HCT116 (cell line): ENCODE results near the gene KLHL3. TPM values are rescaled to one million over a fixed set of nuclear protein-coding genes. Genes with fewer than 3 reads are reported as not detected.

Experiments used
- ATAC-seq: fragments of 200-7000 bp; cut with Tn5 transposase; 2 replicates; pipeline ENCODE4 v1.9.1; 2020; ENCODE audit warnings: mild to moderate bottlenecking, moderate library complexity
- BruUV-seq: library from RNA; stranded (reverse); fragments of 400-500 nt; replicated peaks from 2 replicates; lab custom pipeline; 2021; lab: Mats Ljungman, UMichigan
- CTCF ChIA-PET: fragments of 300-600 bp; sonication (Branson Sonifier 250); formaldehyde crosslinking; loops from one replicate; lab custom pipeline; 2021; ENCODE audit warnings: antibody characterized with exemption; lab: Charles Lee
- POLR2A ChIA-PET: fragments of 300-600, 350-600 bp; sonication (Branson Sonifier 250); formaldehyde crosslinking; loops from one replicate; lab custom pipeline; 2021; ENCODE audit warnings: antibody characterized with exemption; lab: Charles Lee
- RAD21 ChIA-PET, 2 experiments: fragments of 300-600 bp; sonication (Branson Sonifier 250); formaldehyde crosslinking; loops; one replicate each; lab custom pipeline; 2023; ENCODE audit warnings: low total read pairs in 2 of 2; ENCODE audit not compliant: uncharacterized antibody in 2 of 2, unreplicated experiment in 2 of 2, low non-redundant PET in 1 of 2; lab: Charles Lee
- DNase-seq: peaks from one replicate; pipeline ENCODE4 v3.0.0-alpha.2; 2010; ENCODE audit warnings: low read depth, low spot score
- H2AFZ ChIP-seq: fragments of 200-600 bp; shearing (Covaris generic), sonication (generic); 2 replicates; pipeline ENCODE4 v1.6.1; 2017; ENCODE audit warnings: low read depth, mixed run types, mixed read lengths, antibody characterized with exemption, low read length; ENCODE audit not compliant: poor library complexity, severe bottlenecking
- H3K27ac ChIP-seq: 2 replicates; pipeline ENCODE4 v1.5.1; 2012; ENCODE audit warnings: low read depth, low read length
- H3K27me3 ChIP-seq: fragments of 200-600 bp; sonication (generic); 2 replicates; pipeline ENCODE4 v1.6.1; 2016; ENCODE audit warnings: mixed run types, low read length, mixed read lengths; ENCODE audit not compliant: insufficient read depth
- H3K36me3 ChIP-seq, 2 experiments: fragments of 200-500 bp in 1 of 2; fragments of 200-600 bp in 1 of 2; sonication (Bioruptor generic) in 1 of 2; sonication (generic) in 1 of 2; 2 replicates each; pipeline versions ENCODE4 v1.5.1 to v1.6.1; 2014 to 2016; ENCODE audit warnings: low read length in 2 of 2, inconsistent platforms in 1 of 2, mixed read lengths in 1 of 2, mixed run types in 1 of 2; ENCODE audit not compliant: insufficient read depth in 2 of 2, control insufficient read depth in 1 of 2
- H3K4me1 ChIP-seq, 2 experiments: fragments of 200-600 bp in 1 of 2; sonication (generic) in 1 of 2; 2 replicates each; pipeline versions ENCODE4 v1.5.1 to v1.6.1; 2012 to 2017; ENCODE audit warnings: low read length in 2 of 2, inconsistent platforms in 1 of 2, mild to moderate bottlenecking in 1 of 2, mixed read lengths in 1 of 2, mixed run types in 1 of 2, moderate library complexity in 1 of 2; ENCODE audit not compliant: insufficient read depth in 2 of 2, control insufficient read depth in 1 of 2
- H3K4me2 ChIP-seq: fragments of 200-600 bp; sonication (generic); 2 replicates; pipeline ENCODE4 v1.6.1; 2017; ENCODE audit warnings: mixed run types, low read length, mixed read lengths
- H3K4me3 ChIP-seq, 2 experiments: fragments of 200-600 bp in 1 of 2; sonication (generic) in 1 of 2; replicated peaks in 1 of 2; 2 replicates each; pipeline ENCODE4 v1.5.1; 2011 to 2016; ENCODE audit warnings: low read length in 2 of 2, control low read depth in 1 of 2, low read depth in 1 of 2, mild to moderate bottlenecking in 1 of 2, mixed read lengths in 1 of 2, mixed run types in 1 of 2
- H3K79me2 ChIP-seq: fragments of 200-600 bp; sonication (generic); 2 replicates; pipeline ENCODE4 v1.6.1; 2017; ENCODE audit warnings: mild to moderate bottlenecking, mixed run types, low read length, moderate library complexity, mixed read lengths; ENCODE audit not compliant: insufficient read depth
- H3K9ac ChIP-seq: fragments of 200-600 bp; sonication (generic); 2 replicates; pipeline ENCODE4 v1.6.1; 2016; ENCODE audit warnings: low read length, mixed read lengths
- H3K9me2 ChIP-seq: fragments of 200-600 bp; sonication (generic), shearing (Covaris generic); 2 replicates; pipeline ENCODE4 v1.6.1; 2017; ENCODE audit warnings: mixed run types, mild to moderate bottlenecking, moderate library complexity; ENCODE audit not compliant: insufficient read depth
- H3K9me3 ChIP-seq, 2 experiments: fragments of 200-500 bp in 1 of 2; fragments of 200-600 bp in 1 of 2; sonication (Bioruptor generic) in 1 of 2; sonication (generic) in 1 of 2; 2 replicates each; pipeline ENCODE4 v1.6.1; 2014 to 2017; ENCODE audit warnings: low read length in 2 of 2, mixed read lengths in 2 of 2, inconsistent platforms in 1 of 2, low read depth in 1 of 2, mild to moderate bottlenecking in 1 of 2, mixed run types in 1 of 2, moderate library complexity in 1 of 2; ENCODE audit not compliant: control insufficient read depth in 1 of 2, insufficient read depth in 1 of 2
- H4K20me1 ChIP-seq: fragments of 200-600 bp; sonication (generic), shearing (Covaris generic); 2 replicates; pipeline ENCODE4 v1.6.1; 2017; ENCODE audit warnings: mixed run types, mild to moderate bottlenecking, moderate library complexity; ENCODE audit not compliant: insufficient read depth
- CEBPB ChIP-seq: IDR thresholded peaks from 2 replicates; pipeline ENCODE4 v1.6.1; 2012; ENCODE audit warnings: low read depth
- EGR1 ChIP-seq: IDR thresholded peaks from 2 replicates; pipeline ENCODE4 v1.6.1; 2012; ENCODE audit warnings: low read depth
- ELF1 ChIP-seq: IDR thresholded peaks from 2 replicates; pipeline ENCODE4 v1.6.1; 2012; ENCODE audit warnings: low read depth, borderline replicate concordance
- EZH2phosphoT487 ChIP-seq: fragments of 200-600 bp; IDR thresholded peaks from 2 replicates; pipeline ENCODE4 v1.6.1; 2018; ENCODE audit warnings: antibody characterized with exemption, borderline replicate concordance
- FOSL1 ChIP-seq: IDR thresholded peaks from 2 replicates; pipeline ENCODE4 v1.6.1; 2012; ENCODE audit warnings: low read depth
- POLR2AphosphoS5 ChIP-seq: IDR thresholded peaks from 2 replicates; pipeline ENCODE4 v1.6.1; 2011; ENCODE audit warnings: mild to moderate bottlenecking, low read depth, low read length, moderate library complexity
- RAD21 ChIP-seq: IDR thresholded peaks from 2 replicates; pipeline ENCODE4 v1.6.1; 2012; ENCODE audit warnings: low read depth, mild to moderate bottlenecking
- SIN3A ChIP-seq: IDR thresholded peaks from 2 replicates; pipeline ENCODE4 v1.6.1; 2012; ENCODE audit warnings: low read depth
- SRF ChIP-seq: IDR thresholded peaks from 2 replicates; pipeline ENCODE4 v1.6.1; 2012; ENCODE audit warnings: low read depth
- TCF7L2 ChIP-seq: IDR thresholded peaks from 2 replicates; pipeline ENCODE4 v1.7.0; 2011; ENCODE audit warnings: borderline replicate concordance, inconsistent platforms; ENCODE audit not compliant: insufficient read depth, insufficient read length; ENCODE audit errors: extremely low read depth
- ZFX ChIP-seq: fragments of 450-650 bp; IDR thresholded peaks from 2 replicates; pipeline ENCODE4 v1.6.1; 2017
- intact Hi-C: fragments of 100-400 bp; cut with micrococcal nuclease; formaldehyde crosslinking; loops from 2 replicates; pipeline ENCODE4 v1.10.0; 2022
- total RNA-seq: library from RNA; stranded (reverse); gene quantifications from one replicate; pipeline ENCODE4 v1.2.1, GENCODE V29; 2021; ENCODE audit not compliant: unreplicated experiment
- TF ChIP-seq, protein P1 (sequence below): IDR thresholded peaks from 2 replicates; pipeline ENCODE4 v1.6.1; 2011; ENCODE audit warnings: mild to moderate bottlenecking, low read length, moderate library complexity; ENCODE audit not compliant: insufficient replicate concordance; ENCODE audit errors: extremely low read depth
- TF ChIP-seq, protein P2 (sequence below), 3 experiments: fragments of 200-600 bp in 1 of 3; sonication (generic) in 1 of 3; IDR thresholded peaks in 2 of 3; conservative IDR thresholded peaks in 1 of 3; 2 replicates each; pipeline ENCODE4 v1.5.1; 2012 to 2017; ENCODE audit warnings: low read depth in 2 of 3, low read length in 2 of 3, antibody characterized with exemption in 1 of 3, borderline replicate concordance in 1 of 3, control low read depth in 1 of 3, mild to moderate bottlenecking in 1 of 3, mixed read lengths in 1 of 3, mixed run types in 1 of 3, moderate library complexity in 1 of 3; ENCODE audit not compliant: insufficient read depth in 1 of 3
- TF ChIP-seq, protein P3 (sequence below): IDR thresholded peaks from 2 replicates; pipeline ENCODE4 v1.6.1; 2012
- TF ChIP-seq, protein P4 (sequence below): IDR thresholded peaks from 2 replicates; pipeline ENCODE4 v1.6.1; 2012

The KLHL3 gene
- total RNA-seq, 1 experiment from 2014 or later, result not detected

DNA sequence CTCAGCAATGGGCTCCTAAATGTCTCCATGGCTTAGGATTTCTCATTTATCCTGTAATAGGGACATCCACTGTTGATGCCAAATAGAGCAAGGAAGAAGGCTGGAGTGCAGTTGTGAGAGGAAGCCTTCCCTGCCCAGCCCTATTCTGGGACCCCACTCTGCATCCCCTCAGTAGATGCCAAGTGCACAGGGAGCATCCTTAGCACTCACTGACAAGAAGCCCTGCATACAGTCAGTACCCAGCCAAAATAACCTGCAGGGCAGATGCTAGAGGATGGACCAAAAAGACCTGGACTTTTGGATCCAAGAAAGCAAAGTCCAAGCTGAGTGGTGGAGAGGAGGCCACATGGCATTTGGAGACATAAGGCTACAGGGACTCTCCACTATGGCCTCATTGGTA lies 123.3 kb downstream of the KLHL3 start:
- Histone ChIP-seq H3K79me2 (no peaks in the 10 kb centered on the region), H2AFZ (no peak overlapping the region), H3K4me2 (no peak overlapping the region), H3K4me1 (no peaks in the 10 kb centered on the region), H3K9me3 (no peaks in the 10 kb centered on the region), H3K36me3 (no peaks in the 10 kb centered on the region), H3K9ac (no peak overlapping the region), H3K27me3 (peaks cover 23% of the 10 kb centered on the region; the same call in 1 of the 2 replicates), H3K4me3 (no peak overlapping the region), H4K20me1 (no peaks in the 10 kb centered on the region), H3K27ac (no peak overlapping the region), H3K9me2 (no peaks in the 10 kb centered on the region)
- intact Hi-C loops, result no loop called here
- ChIA-PET CTCF (no interaction called here), POLR2A (no interaction called here), RAD21 (no interaction called here)
- no TSS peak for BruUV-seq
- ATAC-seq (no peak), DNase-seq (no peak)
- TF ChIP-seq ELF1, result no peak

DNA sequence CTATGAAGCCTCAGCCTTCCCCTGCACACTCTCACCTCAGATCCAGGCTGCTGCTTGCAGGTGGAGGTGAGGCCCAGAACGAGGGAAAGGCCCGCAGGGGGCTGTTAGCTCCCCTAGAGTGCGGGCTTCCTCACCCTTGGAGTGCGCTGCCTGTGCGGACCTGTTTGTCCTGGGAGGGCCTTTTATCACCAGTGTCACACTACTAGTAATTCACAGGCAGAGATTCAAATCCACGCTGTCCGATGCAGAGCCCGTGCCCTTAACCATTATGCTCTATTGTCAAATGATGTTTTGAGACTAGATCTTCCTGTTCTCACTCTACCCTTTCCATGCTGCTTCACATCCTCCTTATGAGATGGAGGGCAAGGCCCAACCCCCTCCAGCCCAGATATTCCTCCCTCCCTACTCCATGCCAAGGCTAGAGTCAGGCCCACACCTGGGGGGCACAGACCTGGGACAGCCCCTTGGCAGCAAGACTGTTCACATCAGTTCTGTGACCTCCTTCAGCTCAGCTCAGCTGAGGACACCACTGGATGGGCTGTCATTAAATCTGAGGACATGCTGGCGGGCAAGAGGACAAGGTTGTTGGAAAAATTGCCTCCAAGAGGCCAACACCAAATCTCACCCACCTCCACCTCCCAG lies 124.0 kb downstream of the KLHL3 start:
- intact Hi-C loops, result no loop called here

More for the DNA sequence above, 124.0 kb downstream of the KLHL3 start:
- no peak overlapping the region for H3K27ac ChIP-seq
- POLR2A ChIA-PET, result no interaction called here
- ATAC-seq (no peak), DNase-seq (no peak)
- H4K20me1 ChIP-seq, result no peaks in the 10 kb centered on the region
- H3K4me3 ChIP-seq, result no peak overlapping the region
- CTCF ChIA-PET, result no interaction called here
- H3K9me2 ChIP-seq, result no peaks in the 10 kb centered on the region
- no peaks in the 10 kb centered on the region for H3K36me3 ChIP-seq
- peaks cover 29% of the 10 kb centered on the region; the same call in 1 of the 2 replicates for H3K27me3 ChIP-seq
- TF ChIP-seq ZFX, result no peak
- TF ChIP-seq, protein P1, sequence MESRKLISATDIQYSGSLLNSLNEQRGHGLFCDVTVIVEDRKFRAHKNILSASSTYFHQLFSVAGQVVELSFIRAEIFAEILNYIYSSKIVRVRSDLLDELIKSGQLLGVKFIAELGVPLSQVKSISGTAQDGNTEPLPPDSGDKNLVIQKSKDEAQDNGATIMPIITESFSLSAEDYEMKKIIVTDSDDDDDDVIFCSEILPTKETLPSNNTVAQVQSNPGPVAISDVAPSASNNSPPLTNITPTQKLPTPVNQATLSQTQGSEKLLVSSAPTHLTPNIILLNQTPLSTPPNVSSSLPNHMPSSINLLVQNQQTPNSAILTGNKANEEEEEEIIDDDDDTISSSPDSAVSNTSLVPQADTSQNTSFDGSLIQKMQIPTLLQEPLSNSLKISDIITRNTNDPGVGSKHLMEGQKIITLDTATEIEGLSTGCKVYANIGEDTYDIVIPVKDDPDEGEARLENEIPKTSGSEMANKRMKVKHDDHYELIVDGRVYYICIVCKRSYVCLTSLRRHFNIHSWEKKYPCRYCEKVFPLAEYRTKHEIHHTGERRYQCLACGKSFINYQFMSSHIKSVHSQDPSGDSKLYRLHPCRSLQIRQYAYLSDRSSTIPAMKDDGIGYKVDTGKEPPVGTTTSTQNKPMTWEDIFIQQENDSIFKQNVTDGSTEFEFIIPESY, result no peak
- TF ChIP-seq, protein P2, sequence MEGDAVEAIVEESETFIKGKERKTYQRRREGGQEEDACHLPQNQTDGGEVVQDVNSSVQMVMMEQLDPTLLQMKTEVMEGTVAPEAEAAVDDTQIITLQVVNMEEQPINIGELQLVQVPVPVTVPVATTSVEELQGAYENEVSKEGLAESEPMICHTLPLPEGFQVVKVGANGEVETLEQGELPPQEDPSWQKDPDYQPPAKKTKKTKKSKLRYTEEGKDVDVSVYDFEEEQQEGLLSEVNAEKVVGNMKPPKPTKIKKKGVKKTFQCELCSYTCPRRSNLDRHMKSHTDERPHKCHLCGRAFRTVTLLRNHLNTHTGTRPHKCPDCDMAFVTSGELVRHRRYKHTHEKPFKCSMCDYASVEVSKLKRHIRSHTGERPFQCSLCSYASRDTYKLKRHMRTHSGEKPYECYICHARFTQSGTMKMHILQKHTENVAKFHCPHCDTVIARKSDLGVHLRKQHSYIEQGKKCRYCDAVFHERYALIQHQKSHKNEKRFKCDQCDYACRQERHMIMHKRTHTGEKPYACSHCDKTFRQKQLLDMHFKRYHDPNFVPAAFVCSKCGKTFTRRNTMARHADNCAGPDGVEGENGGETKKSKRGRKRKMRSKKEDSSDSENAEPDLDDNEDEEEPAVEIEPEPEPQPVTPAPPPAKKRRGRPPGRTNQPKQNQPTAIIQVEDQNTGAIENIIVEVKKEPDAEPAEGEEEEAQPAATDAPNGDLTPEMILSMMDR (IDR thresholded peaks at IDR 0.05 in 2 of 3, conservative IDR thresholded peaks at IDR 0.05 in 1 of 3; ENCODE audit: borderline replicate concordance in 1 of 3, insufficient read depth in 1 of 3, low read depth in 2 of 3, low read length in 2 of 3), result no peak
- TF ChIP-seq EGR1, result no peak
- TF ChIP-seq, protein P3, sequence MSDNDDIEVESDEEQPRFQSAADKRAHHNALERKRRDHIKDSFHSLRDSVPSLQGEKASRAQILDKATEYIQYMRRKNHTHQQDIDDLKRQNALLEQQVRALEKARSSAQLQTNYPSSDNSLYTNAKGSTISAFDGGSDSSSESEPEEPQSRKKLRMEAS, result no peak
- TF ChIP-seq FOSL1, result no peak
- TF ChIP-seq, protein P4, sequence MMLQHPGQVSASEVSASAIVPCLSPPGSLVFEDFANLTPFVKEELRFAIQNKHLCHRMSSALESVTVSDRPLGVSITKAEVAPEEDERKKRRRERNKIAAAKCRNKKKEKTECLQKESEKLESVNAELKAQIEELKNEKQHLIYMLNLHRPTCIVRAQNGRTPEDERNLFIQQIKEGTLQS, result no peak
- TF ChIP-seq POLR2AphosphoS5, result no peak
- TF ChIP-seq EZH2phosphoT487, result no peak
- TF ChIP-seq SIN3A, result no peak
- TF ChIP-seq SRF, result no peak
- no peak for TF ChIP-seq CEBPB
- TF ChIP-seq TCF7L2, result no peak
- TF ChIP-seq RAD21, result no peak
- H3K9ac ChIP-seq, result no peak overlapping the region
- BruUV-seq, result no TSS peak
- no peak overlapping the region for H2AFZ ChIP-seq
- no peak overlapping the region for H3K4me2 ChIP-seq
- no peaks in the 10 kb centered on the region for H3K4me1 ChIP-seq
- RAD21 ChIA-PET, result no interaction called here
- H3K9me3 ChIP-seq, result no peaks in the 10 kb centered on the region
- H3K79me2 ChIP-seq, result no peaks in the 10 kb centered on the region
